Measurements from ENCODE around the gene TCTA.
A peak's percentile ranks its signal among the peaks of the same experiment; 100 is the strongest.
"Not testable (repeated sequence)": the region's sequence is repeated elsewhere in the genome, so short reads cannot be mapped to it uniquely, and the experiment has no call there.

Gene TCTA

DNA sequence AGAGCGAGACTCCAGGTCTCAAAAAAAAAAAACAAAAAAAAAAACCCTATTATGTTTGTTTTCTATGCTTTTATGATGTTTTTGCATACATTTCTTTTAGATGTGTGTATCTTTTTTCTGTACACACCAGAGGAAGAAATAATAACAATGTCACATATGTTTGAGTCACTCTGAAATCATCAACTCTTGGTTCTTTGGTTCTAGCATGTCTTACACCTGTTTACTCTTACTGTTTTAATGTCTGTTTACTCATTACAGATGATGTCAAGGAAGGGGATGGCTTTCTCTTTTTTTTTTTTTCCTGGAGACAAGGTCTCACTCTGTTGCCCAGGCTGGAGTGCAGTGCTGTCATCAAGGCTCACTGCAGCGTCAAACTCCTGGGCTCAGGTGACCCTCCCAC, 24.5 kb upstream of the TCTA start:
- H3K4me3 ChIP-seq (ENCODE audit: low read depth in 1 of 5, low read length in 5 of 5) = no peak overlapping the region
- no peaks in the 10 kb centered on the region for H3K27me3 ChIP-seq (ENCODE audit: control insufficient read depth in 5 of 5, insufficient read depth in 4 of 5, low read length in 5 of 5)
- peaks cover 0 to 6% (median 0%) of the 10 kb centered on the region in 5 donors for H3K36me3 ChIP-seq (ENCODE audit: control insufficient read depth in 5 of 5, insufficient read depth in 5 of 5, low read length in 5 of 5)
- H3K4me1 ChIP-seq (ENCODE audit: control insufficient read depth in 5 of 5, insufficient read depth in 5 of 5, low read length in 5 of 5) = peaks cover 0 to 33% (median 23%) of the 10 kb centered on the region in 5 donors
- H3K9ac ChIP-seq (ENCODE audit: low read length in 5 of 5) = no peak overlapping the region
- no peaks in the 10 kb centered on the region for H3K9me3 ChIP-seq (ENCODE audit: control insufficient read depth in 5 of 5, low read length in 5 of 5)
- no peak overlapping the region for H3K27ac ChIP-seq (ENCODE audit: low read depth, low read length)

DNA sequence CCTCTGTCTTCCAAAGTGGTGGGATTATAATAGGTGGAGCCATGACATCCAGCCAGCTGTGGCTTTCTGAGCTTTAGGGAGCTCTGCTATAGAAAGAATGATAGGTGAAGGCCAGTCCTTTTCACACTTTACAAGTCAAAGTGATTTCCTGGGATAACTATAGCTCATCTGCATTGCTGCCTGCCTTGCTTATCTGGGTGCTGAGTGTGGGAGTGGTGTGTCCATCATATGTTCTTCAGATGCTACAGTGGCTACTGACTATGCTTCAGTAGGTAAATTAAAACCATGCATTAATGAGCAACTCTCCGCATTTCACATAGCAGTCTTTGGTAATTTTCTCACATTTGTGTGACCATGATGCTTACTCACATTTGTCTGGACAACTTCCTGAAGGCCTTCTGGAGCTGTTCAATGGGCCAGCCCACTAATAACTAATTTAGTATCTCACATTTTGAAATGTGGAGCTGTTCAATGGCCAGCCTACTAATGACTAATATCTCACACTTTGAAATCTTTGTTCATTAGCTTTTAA, 23.9 kb upstream of the TCTA start:
- H3K27me3 ChIP-seq (ENCODE audit: control insufficient read depth in 5 of 5, insufficient read depth in 4 of 5, low read length in 5 of 5) = no peaks in the 10 kb centered on the region
- peaks cover 0 to 37% (median 23%) of the 10 kb centered on the region in 5 donors for H3K4me1 ChIP-seq (ENCODE audit: control insufficient read depth in 5 of 5, insufficient read depth in 5 of 5, low read length in 5 of 5)
- H3K27ac ChIP-seq (ENCODE audit: low read depth, low read length) = no peak overlapping the region
- peaks cover 0 to 9% (median 0%) of the 10 kb centered on the region in 5 donors for H3K36me3 ChIP-seq (ENCODE audit: control insufficient read depth in 5 of 5, insufficient read depth in 5 of 5, low read length in 5 of 5)
- H3K9me3 ChIP-seq (ENCODE audit: control insufficient read depth in 5 of 5, low read length in 5 of 5) = no peaks in the 10 kb centered on the region
- no peak overlapping the region for H3K9ac ChIP-seq (ENCODE audit: low read length in 5 of 5)
- H3K4me3 ChIP-seq (ENCODE audit: low read depth in 1 of 5, low read length in 5 of 5) = no peak overlapping the region

DNA sequence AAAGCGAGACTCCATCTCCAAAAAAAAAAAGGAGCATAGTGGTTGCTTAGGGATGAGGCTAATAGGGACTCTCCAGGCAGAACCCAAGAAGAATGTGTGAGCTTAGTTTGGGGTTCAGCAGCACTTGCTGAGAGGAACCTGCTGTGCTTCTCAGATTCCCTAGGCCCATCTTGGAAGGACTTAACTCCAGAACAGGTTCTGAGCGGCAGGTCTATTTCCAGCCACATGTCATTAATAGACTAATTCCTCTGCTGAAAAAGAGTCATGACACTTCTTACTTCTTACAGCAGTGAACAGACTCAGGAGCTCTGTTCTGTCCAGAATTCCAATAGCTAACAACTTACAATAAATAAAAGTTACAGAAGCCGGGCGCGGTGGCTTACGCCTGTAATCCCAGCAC, 22.9 kb upstream of the TCTA start:
- H3K4me1 ChIP-seq (ENCODE audit: control insufficient read depth in 5 of 5, insufficient read depth in 5 of 5, low read length in 5 of 5) = peaks cover 0 to 32% (median 19%) of the 10 kb centered on the region in 5 donors
- no peak overlapping the region for H3K27ac ChIP-seq (ENCODE audit: low read depth, low read length)
- H3K4me3 ChIP-seq (ENCODE audit: low read depth in 1 of 5, low read length in 5 of 5) = no peak overlapping the region
- no peak overlapping the region for H3K9ac ChIP-seq (ENCODE audit: low read length in 5 of 5)
- no peaks in the 10 kb centered on the region for H3K27me3 ChIP-seq (ENCODE audit: control insufficient read depth in 5 of 5, insufficient read depth in 4 of 5, low read length in 5 of 5)
- peaks cover 0 to 13% (median 0%) of the 10 kb centered on the region in 5 donors for H3K36me3 ChIP-seq (ENCODE audit: control insufficient read depth in 5 of 5, insufficient read depth in 5 of 5, low read length in 5 of 5)
- H3K9me3 ChIP-seq (ENCODE audit: control insufficient read depth in 5 of 5, low read length in 5 of 5) = no peaks in the 10 kb centered on the region

DNA sequence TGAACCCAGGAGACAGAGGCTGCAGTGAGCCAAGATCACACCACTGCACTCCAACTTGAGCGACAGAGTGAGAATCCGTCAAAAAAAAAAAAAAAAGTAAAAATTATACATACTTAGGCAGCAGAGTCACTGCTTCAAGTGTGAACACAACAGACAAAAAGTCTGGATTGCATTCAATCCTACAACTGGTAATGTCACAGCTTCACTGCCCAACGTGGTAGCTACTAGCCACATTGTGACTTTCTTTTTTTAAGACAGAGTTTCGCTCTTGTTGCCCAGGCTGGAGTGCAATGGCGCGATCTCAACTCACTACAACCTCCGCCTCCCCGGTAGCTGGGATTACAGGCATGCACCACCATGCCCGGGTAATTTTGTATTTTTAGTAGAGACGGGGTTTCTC, 20.9 kb upstream of the TCTA start:
- H3K9ac ChIP-seq (ENCODE audit: low read length in 5 of 5); H3K4me3 ChIP-seq (ENCODE audit: low read depth in 1 of 5, low read length in 5 of 5); H3K27ac ChIP-seq (ENCODE audit: low read depth, low read length); H3K27me3 ChIP-seq (ENCODE audit: control insufficient read depth in 5 of 5, insufficient read depth in 4 of 5, low read length in 5 of 5); H3K9me3 ChIP-seq (ENCODE audit: control insufficient read depth in 5 of 5, low read length in 5 of 5): not testable (repeated sequence)
- H3K4me1 ChIP-seq (ENCODE audit: control insufficient read depth in 5 of 5, insufficient read depth in 5 of 5, low read length in 5 of 5) = peaks cover 0 to 31% (median 13%) of the 10 kb centered on the region in 5 donors
- peaks cover 5 to 25% (median 9%) of the 10 kb centered on the region in 5 donors for H3K36me3 ChIP-seq (ENCODE audit: control insufficient read depth in 5 of 5, insufficient read depth in 5 of 5, low read length in 5 of 5)

DNA sequence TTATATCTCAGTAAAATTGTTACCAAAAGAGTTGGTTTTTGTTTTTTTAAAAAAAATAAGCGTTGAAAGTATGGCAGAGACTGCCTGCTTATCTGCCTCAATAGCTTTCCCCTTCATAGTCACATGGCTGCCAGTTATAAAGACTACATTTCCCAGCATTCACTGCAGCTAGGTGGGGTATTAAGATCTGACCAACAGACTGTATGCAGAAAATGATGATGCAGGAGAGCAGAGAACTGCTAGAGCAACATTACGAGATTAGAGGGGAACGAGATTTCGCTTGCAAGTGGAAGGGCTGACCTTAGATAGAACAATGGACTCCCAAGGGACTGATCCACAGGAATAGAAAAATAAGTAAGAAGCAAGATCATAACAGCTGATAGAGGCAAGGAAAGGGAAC, 14.8 kb upstream of the TCTA start:
- Histone ChIP-seq H3K27ac (ENCODE audit: low read depth, low read length) (peak overlapping the region; percentile 54), H3K9me3 (ENCODE audit: control insufficient read depth in 5 of 5, low read length in 5 of 5) (no peaks in the 10 kb centered on the region), H3K27me3 (ENCODE audit: control insufficient read depth in 5 of 5, insufficient read depth in 4 of 5, low read length in 5 of 5) (no peaks in the 10 kb centered on the region), H3K9ac (ENCODE audit: low read length in 5 of 5) (peak overlapping the region in 1 of 5 donors; percentile 4), H3K4me1 (ENCODE audit: control insufficient read depth in 5 of 5, insufficient read depth in 5 of 5, low read length in 5 of 5) (peaks cover 5 to 51% (median 48%) of the 10 kb centered on the region in 5 donors), H3K4me3 (ENCODE audit: low read depth in 1 of 5, low read length in 5 of 5) (peak overlapping the region in 4 of 5 donors; percentile 13 to 50 (median 28)), H3K36me3 (ENCODE audit: control insufficient read depth in 5 of 5, insufficient read depth in 5 of 5, low read length in 5 of 5) (peaks cover 5 to 24% (median 10%) of the 10 kb centered on the region in 5 donors)

DNA sequence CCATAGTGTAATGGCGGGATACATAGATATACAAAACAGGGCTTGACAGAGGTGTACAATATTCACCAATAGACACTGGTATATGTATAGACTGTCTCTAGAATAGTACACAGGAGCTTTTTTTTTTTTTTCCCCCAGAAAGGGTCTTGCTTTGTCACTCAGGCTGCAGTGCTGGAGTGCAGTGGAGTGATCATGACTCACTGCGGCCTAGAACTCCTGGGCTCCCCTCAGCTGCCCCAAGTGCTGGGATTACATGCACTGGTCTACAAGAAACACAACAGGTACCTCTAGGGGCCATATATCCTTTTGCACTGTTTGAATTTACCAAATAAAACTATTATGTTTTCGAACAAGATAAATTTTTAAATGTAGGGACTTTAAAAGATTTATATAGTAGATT, 12.8 kb upstream of the TCTA start:
- Histone ChIP-seq H3K27me3 (ENCODE audit: control insufficient read depth in 5 of 5, insufficient read depth in 4 of 5, low read length in 5 of 5) (no peaks in the 10 kb centered on the region), H3K36me3 (ENCODE audit: control insufficient read depth in 5 of 5, insufficient read depth in 5 of 5, low read length in 5 of 5) (peaks cover 5 to 21% (median 10%) of the 10 kb centered on the region in 5 donors), H3K4me1 (ENCODE audit: control insufficient read depth in 5 of 5, insufficient read depth in 5 of 5, low read length in 5 of 5) (peaks cover 5 to 56% (median 44%) of the 10 kb centered on the region in 5 donors), H3K4me3 (ENCODE audit: low read depth in 1 of 5, low read length in 5 of 5) (no peak overlapping the region), H3K27ac (ENCODE audit: low read depth, low read length) (peak overlapping the region; percentile 52), H3K9ac (ENCODE audit: low read length in 5 of 5) (no peak overlapping the region), H3K9me3 (ENCODE audit: control insufficient read depth in 5 of 5, low read length in 5 of 5) (no peaks in the 10 kb centered on the region)

DNA sequence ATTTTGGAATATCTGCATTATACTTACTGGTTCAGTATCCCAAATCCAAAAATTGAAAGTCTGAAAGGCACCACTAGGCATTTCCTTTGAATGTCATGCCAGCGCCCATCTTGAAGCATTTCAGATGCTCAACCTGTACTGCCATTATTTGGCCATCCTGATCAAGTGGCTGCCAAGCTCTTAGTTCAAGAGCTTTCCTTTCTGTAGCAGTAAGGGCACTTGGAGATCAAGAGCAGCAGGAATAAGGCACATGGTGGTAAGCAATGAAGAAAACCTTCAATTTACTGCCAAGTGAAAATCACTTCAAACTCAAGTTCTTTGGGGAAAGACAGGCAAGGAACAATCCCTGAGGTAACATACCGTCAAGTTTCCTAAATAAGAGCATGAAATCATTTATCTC, 10.5 kb upstream of the TCTA start:
- Histone ChIP-seq H3K36me3 (ENCODE audit: control insufficient read depth in 5 of 5, insufficient read depth in 5 of 5, low read length in 5 of 5) (peaks cover 0 to 6% (median 2%) of the 10 kb centered on the region in 5 donors), H3K9ac (ENCODE audit: low read length in 5 of 5) (no peak overlapping the region), H3K4me1 (ENCODE audit: control insufficient read depth in 5 of 5, insufficient read depth in 5 of 5, low read length in 5 of 5) (peaks cover 5 to 63% (median 53%) of the 10 kb centered on the region in 5 donors), H3K9me3 (ENCODE audit: control insufficient read depth in 5 of 5, low read length in 5 of 5) (no peaks in the 10 kb centered on the region), H3K4me3 (ENCODE audit: low read depth in 1 of 5, low read length in 5 of 5) (no peak overlapping the region), H3K27me3 (ENCODE audit: control insufficient read depth in 5 of 5, insufficient read depth in 4 of 5, low read length in 5 of 5) (no peaks in the 10 kb centered on the region), H3K27ac (ENCODE audit: low read depth, low read length) (no peak overlapping the region)

DNA sequence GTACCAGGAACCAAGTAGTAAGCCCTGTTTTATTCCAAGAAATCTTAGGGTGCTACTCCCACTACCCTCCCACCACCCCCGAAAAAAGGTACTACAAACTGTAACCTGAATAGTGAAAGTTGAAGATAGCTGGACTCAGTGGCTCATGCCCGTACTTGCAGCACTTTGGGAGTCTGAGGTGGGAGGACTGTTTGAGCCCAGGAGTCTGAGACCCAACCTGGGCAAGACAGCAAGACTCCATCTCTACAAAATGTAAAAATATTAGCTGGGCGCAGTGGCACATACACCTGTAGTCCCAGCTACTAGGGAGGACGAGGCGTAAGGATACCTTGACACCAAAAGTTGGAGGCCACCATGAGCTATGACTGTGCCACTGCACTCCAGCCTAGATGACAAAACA, 8.3 kb upstream of the TCTA start:
- no peaks in the 10 kb centered on the region for H3K27me3 ChIP-seq (ENCODE audit: control insufficient read depth in 5 of 5, insufficient read depth in 4 of 5, low read length in 5 of 5)
- H3K9ac ChIP-seq (ENCODE audit: low read length in 5 of 5) = no peak overlapping the region
- peaks cover 0 to 6% (median 2%) of the 10 kb centered on the region in 5 donors for H3K36me3 ChIP-seq (ENCODE audit: control insufficient read depth in 5 of 5, insufficient read depth in 5 of 5, low read length in 5 of 5)
- H3K4me3 ChIP-seq (ENCODE audit: low read depth in 1 of 5, low read length in 5 of 5) = no peak overlapping the region
- peaks cover 0 to 64% (median 54%) of the 10 kb centered on the region in 5 donors for H3K4me1 ChIP-seq (ENCODE audit: control insufficient read depth in 5 of 5, insufficient read depth in 5 of 5, low read length in 5 of 5)
- no peaks in the 10 kb centered on the region for H3K9me3 ChIP-seq (ENCODE audit: control insufficient read depth in 5 of 5, low read length in 5 of 5)
- no peak overlapping the region for H3K27ac ChIP-seq (ENCODE audit: low read depth, low read length)

DNA sequence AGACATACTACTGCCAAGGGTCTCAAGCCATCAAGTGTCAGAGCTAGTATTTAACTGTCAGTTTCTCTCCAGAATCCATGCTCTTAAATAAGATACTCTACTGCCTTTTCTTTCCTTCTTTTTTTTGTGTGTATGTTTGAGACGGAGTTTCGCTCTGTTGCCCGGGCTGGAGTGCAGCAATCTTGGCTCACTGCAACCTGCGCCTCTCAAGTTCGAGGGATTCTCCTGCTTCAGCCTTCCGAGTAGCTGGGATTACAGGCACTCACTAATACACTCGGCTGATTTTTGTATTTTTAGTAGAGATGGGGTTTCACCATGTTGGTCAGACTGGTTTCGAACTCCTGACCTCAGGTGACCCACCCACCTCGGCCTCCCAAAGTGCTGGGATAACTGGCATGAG, 6.7 kb upstream of the TCTA start:
- not testable (repeated sequence) for H3K36me3 ChIP-seq (ENCODE audit: control insufficient read depth in 5 of 5, insufficient read depth in 5 of 5, low read length in 5 of 5); H3K9me3 ChIP-seq (ENCODE audit: control insufficient read depth in 5 of 5, low read length in 5 of 5); H3K27me3 ChIP-seq (ENCODE audit: control insufficient read depth in 5 of 5, insufficient read depth in 4 of 5, low read length in 5 of 5); H3K9ac ChIP-seq (ENCODE audit: low read length in 5 of 5)
- Histone ChIP-seq H3K4me1 (ENCODE audit: control insufficient read depth in 5 of 5, insufficient read depth in 5 of 5, low read length in 5 of 5) (peaks cover 3 to 70% (median 59%) of the 10 kb centered on the region in 5 donors), H3K27ac (ENCODE audit: low read depth, low read length) (peak overlapping the region; percentile 67), H3K4me3 (ENCODE audit: low read depth in 1 of 5, low read length in 5 of 5) (peak overlapping the region in 1 of 5 donors; percentile 11)

DNA sequence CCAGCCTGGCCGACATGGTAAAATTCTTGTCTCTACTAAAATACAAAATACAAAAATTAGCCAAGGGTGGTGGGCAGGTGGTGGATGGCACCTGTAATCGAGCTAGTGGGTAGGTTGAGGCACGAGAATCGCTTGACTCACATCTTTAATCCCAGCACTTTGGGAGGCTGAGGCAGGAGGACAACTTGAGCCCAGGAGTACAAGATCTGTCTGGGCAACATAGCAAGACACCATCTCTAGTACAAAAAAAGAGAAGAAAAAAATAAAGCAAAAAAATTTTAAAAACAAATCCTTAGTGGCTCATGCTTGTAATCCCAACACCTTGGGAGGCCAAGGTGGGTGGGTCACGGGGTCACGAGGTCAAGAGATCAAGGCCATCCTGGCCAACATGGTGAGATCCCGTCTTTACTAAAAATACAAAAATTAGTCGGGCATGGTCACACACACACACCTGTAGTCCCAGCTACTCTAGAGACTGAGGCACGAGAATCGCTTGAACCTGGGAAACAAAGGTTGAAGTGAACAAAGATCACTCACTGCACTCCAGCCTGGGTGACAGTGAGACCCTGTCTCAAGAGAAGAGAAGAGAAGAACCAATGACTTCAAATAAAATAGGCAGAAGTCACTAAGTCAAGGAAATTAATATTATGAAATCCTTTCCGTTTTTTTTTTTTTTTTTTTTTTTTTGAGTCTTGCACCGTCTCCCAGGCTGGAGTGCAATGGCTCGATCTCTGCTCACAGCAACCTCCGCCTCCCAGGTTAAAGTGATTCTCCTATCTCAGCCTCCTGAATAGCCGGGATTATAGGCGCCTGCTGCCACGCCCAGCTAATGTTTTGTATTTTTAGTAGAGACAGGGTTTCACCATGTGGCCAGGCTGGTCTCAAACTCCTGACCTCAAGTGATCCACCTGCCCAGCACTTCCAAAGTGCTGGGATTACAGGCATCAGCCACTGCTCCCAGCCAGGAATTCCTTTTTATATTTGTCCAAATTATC, 5.4 kb upstream of the TCTA start:
- H3K4me1 ChIP-seq (ENCODE audit: control insufficient read depth in 5 of 5, insufficient read depth in 5 of 5, low read length in 5 of 5) = peaks cover 3 to 64% (median 56%) of the 10 kb centered on the region in 5 donors
- H3K27me3 ChIP-seq (ENCODE audit: control insufficient read depth in 5 of 5, insufficient read depth in 4 of 5, low read length in 5 of 5) = no peaks in the 10 kb centered on the region
- H3K9ac ChIP-seq (ENCODE audit: low read length in 5 of 5) = peak overlapping the region in 2 of 5 donors; percentile 1 to 59
- H3K9me3 ChIP-seq (ENCODE audit: control insufficient read depth in 5 of 5, low read length in 5 of 5) = no peaks in the 10 kb centered on the region
- peaks cover 0 to 4% (median 0%) of the 10 kb centered on the region in 5 donors for H3K36me3 ChIP-seq (ENCODE audit: control insufficient read depth in 5 of 5, insufficient read depth in 5 of 5, low read length in 5 of 5)
- H3K4me3 ChIP-seq (ENCODE audit: low read depth in 1 of 5, low read length in 5 of 5) = no peak overlapping the region
- H3K27ac ChIP-seq (ENCODE audit: low read depth, low read length) = peak overlapping the region; percentile 67

Data from subcutaneous abdominal adipose tissue (tissue), 5 donors.